GM19438 (cell line): ENCODE results near the gene JMJD1C.

ENCODE experiments used
- ATAC-seq: cut with Tn5 transposase; IDR thresholded peaks from one replicate; pipeline ENCODE4 v1.9.1; 2021; ENCODE audit warnings: low read depth; ENCODE audit not compliant: unreplicated experiment

Gene JMJD1C

DNA sequence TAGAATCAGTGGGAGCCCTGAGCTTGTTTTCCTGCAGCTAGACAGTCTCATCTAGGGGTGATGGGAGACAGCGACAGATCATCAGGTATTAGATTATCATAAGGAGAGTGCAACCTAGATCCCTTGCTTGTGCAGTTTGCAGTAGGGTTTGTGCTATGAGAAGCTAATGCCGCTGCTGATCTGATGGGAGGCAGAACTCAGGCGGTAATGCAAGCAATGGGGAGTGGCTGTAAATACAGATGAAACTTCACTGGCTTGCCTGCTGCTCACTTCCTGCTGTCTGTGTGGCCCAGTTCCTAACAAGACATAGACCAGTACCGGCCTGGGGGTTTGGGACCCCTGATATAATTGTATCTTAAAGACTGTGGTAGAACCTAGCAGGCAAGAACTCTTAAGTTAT is 315.0 kb downstream of the JMJD1C start:
- no peak for ATAC-seq

DNA sequence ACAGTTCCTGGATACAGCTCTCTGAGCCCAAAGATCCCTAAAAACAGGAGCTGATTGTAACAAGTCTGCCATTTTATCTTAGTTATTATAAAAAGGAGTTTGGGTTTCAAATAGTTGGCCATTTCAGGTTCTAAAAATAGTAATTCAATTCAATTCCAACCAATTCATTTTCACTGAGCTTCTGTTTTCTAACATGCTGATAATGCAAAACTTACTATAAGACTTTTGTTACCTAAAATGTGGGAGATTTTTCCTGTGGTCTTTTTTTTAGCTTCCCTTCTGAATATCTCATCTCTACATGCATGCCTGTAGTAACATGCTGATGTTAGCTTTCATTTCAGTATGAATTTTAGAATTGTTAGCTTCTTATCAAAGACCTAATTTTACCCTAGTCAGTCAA is 319.3 kb downstream of the JMJD1C start:
- ATAC-seq, result no peak

DNA sequence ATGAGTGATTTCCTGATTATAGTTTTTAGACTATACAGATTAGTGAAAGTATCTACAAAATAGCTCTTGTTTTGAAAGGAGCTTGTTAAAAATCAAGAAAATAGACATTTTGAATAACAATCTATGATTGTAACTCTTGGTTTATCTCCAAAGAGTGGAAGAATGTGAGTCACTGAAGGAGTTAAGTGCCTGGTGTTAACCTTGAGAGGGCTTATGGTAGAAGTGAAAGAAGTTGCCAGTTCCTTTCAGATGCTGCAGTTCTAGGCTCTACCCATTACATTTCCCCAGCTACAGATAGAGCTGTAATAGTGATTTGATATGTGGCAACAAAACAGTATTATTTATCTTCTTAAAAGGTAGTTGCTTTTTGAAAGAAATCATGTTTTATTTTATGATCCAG is 320.0 kb downstream of the JMJD1C start:
- no peak for ATAC-seq

DNA sequence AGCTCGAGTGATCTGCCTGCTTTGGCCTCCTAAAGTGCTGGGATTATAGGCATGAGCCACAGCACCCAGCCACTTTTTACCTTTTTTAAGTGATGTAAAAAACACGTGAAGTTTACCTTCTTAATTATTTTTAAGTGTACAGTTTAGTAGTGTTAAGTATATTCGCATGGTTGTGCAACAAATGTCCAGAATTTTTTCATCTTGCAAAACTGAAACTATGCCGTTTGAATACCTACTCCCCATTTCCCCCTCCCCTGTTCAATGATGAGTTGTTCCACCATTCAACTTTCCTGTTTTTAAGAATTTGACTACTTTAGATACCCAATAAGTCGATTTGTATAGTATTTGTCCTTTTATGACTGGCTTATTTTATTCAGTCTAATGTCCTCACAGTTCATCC is 321.8 kb downstream of the JMJD1C start:
- ATAC-seq, result no peak

DNA sequence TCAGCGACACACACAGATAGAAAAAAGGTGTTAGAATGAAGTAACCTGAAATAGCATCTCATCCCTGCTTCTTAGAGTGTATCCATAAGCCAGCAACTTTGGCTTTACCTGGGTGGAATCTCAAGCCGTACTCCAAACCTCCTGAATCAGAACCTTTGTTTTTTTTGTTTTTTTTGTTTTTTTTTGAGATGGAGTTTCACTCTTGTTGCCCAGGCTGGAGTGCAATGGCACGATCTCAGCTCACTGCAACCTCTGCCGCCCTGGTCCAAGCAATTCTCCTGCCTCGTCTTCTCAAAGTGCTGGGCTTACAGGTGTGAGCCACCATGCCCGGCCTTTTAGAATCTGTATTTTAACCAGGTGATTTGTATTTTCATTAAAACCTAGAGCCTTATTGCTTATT is 323.6 kb downstream of the JMJD1C start:
- ATAC-seq, result no peak

DNA sequence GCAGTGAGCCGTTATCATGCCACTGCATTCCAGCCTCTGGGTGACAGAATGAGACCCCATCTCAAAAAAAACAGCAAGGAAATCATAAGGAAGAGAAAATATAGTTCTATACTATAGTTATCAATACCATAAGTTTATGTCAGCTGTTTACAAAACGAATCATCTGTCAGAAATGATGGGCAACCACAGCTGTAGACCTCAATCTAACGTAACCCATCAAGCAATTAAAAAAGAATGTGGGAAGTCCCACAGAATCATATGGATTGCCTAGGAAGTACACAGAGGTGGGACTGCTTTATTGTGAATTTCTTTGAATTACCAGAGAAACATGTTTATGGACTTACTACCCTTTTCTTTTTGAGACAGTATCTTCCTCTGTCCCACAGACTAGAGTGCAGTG is 325.7 kb downstream of the JMJD1C start:
- ATAC-seq, result no peak

DNA sequence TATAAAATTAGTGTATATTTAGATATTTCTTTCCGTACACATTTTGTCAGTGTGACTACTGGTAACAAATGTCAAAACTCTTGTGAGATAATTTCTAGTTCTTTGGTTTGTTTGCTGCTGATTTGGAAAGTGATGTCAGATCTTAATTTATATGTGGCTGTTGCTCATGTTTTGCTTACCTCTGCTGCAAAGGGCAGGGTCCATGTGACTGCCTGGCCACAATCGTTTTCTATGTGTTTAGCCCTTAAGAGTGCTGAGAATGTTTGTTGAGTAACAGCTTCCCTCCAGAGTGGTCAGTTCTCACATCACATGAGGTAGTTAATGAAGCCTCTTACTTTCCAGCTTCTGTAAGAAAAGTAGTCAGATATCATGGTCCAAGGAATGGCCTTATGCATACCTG is 328.5 kb downstream of the JMJD1C start:
- ATAC-seq, result no peak

DNA sequence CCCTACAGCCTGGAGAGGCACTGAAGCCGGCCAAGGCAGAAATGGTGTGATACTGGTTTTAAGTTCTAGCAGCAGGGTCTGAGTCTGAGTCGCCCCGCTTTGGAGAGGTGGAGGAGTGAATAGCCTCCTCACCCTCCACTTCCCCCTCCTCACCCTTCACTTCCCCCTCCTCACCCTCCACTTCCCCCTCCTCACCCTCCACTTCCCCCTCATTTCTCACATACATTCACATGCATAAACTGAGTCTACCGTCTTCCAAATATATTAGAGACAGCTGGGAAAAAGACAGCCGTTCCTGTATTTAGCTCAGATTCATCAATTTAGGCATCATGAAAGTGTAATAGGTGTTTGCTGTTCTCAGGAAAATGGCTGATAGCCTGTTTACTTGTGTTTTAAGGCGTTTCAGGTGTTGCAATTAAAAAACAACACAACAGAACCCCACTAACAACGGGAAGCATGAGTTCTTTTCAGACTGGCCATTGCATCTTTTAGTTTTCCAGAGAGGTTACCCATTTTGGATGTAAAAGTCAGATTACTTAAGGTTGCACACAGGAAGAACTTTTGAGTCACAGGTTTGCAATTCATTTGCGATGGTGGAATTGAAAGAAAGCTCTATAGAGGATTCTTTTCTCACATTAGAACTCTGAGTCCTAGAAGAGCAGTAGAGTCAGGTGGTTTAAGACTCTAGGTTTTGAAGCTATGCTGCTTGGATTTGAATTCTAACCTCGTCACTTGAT is 331.8 kb downstream of the JMJD1C start:
- no peak for ATAC-seq

DNA sequence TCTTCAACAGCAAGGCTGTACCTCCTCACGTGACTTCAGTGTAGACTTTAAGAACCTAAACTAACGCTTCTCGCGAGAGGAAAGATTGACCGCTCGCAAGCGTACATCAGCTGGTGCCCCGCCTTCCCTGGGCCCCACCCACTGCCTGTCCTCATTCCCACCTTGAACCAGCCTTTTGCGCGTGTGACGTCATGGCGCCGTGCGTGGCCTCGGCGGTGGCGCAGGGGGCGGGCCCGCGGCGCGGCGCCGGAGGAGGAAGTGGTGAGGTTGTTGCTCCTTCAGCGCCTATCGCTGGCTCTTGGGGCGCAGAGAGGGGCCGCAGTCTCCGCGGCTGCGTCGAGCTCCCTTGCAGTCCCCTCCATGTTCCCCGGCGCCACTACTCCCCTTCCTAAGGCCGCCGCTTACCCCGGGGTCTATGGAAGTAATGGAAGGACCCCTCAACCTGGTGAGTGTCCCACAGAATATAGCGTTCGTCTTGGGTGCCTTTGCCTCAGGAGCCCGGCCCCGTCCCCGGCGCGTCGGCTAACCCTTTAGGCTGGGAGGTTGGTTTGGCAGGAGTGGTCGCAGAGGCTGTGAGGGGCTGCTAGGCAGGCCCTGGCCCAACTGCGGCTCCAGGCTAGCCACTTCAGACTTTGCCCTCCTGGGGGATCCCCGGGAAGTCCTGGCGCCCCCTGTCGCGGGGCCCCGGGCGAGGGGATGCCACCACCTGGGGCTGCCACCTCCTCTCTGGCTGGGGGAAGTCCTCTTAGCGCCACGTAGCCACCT is 332.5 kb downstream of the JMJD1C start, which contains the start of gene NRBF2:
Gene NRBF2 (plus strand): TSS at position 273 of the 765 bp plus-strand sequence. CDS start 143 bp downstream, at position 416.
- ATAC-seq, result peak; percentile 96

DNA sequence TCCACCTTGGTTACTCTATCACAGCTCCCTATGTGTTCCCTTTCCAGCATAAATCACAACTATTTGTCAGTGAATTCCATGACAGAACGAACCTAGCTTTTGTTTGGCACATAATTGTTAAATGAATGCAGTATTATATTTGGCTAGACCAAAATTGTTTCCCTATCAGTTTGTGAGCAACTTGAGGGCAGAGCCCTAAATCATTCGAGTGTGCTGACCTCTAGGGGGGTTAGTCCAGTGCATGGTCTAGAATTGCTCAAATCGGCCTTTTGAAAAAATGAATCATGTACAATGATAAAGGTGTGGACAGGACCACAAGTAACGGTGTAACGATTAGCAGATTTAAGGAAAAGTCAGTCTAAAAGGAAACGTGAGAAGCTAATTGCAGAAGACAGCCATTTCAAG is 333.1 kb downstream of the JMJD1C start:
- no peak for ATAC-seq

DNA sequence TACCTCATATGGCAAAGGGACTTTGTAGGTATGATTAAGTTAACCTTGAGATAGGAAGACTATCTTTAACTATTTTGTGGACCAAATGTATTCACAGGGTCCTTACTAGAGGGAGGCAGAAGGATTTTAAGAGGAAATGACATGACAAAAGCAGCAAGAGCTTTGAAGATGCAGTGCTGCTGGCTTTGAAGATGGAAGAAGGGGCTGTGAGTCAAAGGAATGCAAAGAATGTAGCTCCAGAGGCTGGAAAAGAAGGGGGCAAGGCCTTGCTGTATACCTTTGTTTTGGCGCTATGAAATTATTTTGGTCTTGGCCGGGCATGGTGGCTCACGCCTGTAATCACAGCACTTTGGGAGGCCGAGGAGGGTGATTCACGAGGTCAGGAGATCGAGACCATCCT is 335.9 kb downstream of the JMJD1C start:
- ATAC-seq, result no peak

DNA sequence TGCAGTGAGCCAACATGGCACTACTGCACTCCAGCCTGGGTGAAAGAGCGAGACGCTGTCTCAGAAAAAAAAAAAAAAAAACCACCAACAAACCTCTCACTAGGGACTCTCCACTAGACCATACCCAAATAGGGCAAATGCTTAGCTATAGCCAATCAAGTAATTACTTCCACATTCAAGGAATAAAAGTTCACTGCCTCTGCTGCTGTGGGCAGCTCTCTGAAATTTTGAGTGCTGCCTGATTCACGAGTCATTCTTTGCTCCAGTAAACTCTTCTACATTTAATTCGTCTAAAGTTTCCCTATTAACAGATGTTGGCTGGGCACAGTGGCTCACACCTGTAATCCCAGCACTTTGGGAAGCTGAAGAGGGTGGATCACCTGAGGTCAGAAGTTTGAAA is 337.3 kb downstream of the JMJD1C start:
- no peak for ATAC-seq

DNA sequence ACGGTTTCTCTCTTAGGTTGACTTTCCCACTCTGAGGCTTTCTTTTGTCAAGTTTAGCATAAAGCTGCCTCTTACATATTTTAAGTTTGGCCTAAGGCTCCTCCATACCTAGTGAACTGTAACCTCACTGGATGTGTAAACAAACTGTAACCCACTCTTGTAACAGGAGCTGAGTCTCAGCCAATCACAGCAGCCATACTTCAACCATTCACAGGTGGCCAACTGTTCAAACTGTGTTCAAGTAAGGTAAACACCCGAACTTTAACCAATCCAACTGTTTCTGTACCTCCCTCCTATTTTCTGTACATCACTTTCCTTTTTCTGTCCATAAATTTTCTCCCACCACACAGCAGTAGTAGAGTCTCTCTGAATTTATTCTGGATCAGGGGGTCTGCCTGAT is 340.3 kb downstream of the JMJD1C start:
- no peak for ATAC-seq

DNA sequence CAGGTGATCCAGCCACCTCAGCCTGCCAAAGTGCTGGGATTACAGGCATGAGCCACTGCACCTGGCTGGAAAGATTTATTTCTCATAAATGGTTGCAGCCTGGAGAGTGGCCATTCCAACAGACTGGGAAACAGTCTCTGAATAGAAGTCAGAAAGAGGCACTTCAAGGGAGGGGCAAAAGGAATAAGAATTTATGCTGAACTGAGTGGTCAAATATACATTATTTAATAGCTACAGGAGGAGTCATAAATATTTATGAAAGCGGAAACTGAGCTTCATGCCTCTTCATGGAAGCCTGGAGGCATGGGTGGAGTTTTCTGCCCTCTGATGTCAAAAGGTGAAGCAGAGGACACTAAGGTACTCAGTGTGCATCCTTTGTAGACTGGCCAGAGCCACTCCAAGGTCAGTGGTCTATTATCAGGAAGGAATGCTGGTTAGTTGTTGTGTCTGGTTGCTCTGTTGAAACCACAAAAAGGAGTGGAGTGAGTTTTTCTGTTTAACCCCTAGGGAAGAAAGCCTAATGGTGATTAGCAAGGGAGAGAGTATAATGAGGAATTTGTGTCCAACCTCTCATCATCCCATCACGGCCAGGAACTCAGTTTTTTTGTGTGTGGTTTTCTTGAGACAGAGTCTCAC is 341.9 kb downstream of the JMJD1C start:
- no peak for ATAC-seq

DNA sequence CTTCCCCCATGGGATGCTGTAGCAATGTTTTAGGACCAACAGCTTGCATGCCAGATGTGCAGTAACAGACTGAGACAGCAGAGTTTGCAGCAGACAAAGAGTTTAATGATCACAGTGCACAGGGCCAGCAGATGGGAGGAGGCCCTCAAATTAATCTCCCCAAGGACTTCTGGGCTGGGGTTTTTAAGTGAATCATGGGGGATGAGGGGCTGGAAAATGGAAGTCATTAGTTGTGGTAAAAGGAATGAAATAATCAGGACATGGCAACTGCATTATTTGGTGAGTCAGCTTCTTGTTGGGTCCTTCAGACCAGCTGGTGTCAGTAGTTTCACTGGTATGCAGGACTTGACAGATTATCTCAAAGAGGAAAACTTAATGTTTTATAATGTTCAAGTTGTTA is 345.2 kb downstream of the JMJD1C start:
- ATAC-seq, result no peak

DNA sequence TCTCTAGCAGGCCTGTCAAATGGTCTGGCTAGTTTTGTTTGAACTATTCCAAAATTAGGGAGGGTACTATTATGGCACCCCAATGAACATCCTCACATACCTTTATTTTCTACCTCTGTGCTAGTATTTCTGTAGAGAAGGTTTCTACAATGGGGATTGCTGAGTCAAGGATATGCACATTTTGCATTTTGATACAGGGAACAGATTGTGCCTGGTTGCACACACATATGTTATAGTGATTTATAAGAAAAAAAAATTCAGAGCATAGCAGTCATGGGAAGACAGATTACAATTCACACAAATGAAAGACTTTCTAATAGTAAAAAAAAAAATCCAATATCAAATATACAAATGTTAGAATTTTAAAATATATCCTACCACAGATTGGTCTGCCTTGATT is 346.7 kb downstream of the JMJD1C start:
- ATAC-seq, result no peak
